ENCODE data around the gene NOTCH2. TPM values are rescaled to one million over a fixed set of nuclear protein-coding genes. Genes with fewer than 3 reads are reported as not detected.

The NOTCH2 gene
- total and polyA plus RNA-seq, 2 experiments from 2014 or later, result 42.2 to 85.8 TPM

DNA sequence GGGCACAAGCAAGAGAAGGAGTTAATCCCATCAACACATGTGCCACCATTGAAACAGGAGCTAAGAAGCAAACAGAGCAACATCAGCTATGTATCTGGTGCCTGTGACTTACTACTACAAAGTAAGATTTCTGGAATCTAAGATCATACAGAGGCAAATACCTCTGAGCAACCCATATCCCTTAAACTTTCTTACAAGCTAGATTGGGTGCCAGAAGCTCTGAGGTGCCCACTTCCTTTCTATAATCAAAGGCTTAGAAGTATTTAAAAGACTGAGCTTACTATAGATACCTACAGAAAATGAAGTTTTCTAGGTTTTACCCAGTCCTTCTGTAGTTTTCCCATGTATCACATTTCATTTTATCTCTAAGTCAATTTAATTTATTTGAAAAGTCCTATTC, 128.8 kb downstream of the NOTCH2 start:
- no peaks in the 10 kb centered on the region for H3K9me3 ChIP-seq (ENCODE audit: low read depth)
- no peak overlapping the region for H3K27ac ChIP-seq
- no peaks in the 10 kb centered on the region for H3K36me3 ChIP-seq (replicated peaks; ENCODE audit: insufficient read depth, low read depth)
- TF ChIP-seq CTCF (IDR thresholded peaks at IDR 0.05; ENCODE audit: poor library complexity) (no peak), EZH2phosphoT487 (IDR thresholded peaks at IDR 0.05; ENCODE audit: low read depth, severe bottlenecking, unreplicated experiment) (no peak), EZH2 (IDR thresholded peaks at IDR 0.05; ENCODE audit: borderline replicate concordance) (no peak)
- H2AFZ ChIP-seq, result no peak overlapping the region
- no peak overlapping the region for H3K4me3 ChIP-seq
- peaks cover 7% of the 10 kb centered on the region for H3K79me2 ChIP-seq
- no peaks in the 10 kb centered on the region for H3K27me3 ChIP-seq
- H3K4me2 ChIP-seq, result no peak overlapping the region
- no peaks in the 10 kb centered on the region for H4K20me1 ChIP-seq (ENCODE audit: insufficient read depth, poor library complexity, severe bottlenecking)
- H3K4me1 ChIP-seq (ENCODE audit: insufficient read depth), result no peaks in the 10 kb centered on the region
- no peak for DNase-seq (ENCODE audit: low spot score)
- no peaks in the 10 kb centered on the region for H3K9me2 ChIP-seq (replicated peaks; ENCODE audit: insufficient read depth)

- H3K27ac ChIP-seq, result no peak overlapping the region
- peaks cover 6% of the 10 kb centered on the region for H3K9me3 ChIP-seq (ENCODE audit: low read depth)
- no peaks in the 10 kb centered on the region for H3K9me2 ChIP-seq (replicated peaks; ENCODE audit: insufficient read depth)
- DNase-seq (ENCODE audit: low spot score), result no peak
- no peak overlapping the region for H3K4me3 ChIP-seq
- H3K27me3 ChIP-seq, result no peaks in the 10 kb centered on the region
- H3K79me2 ChIP-seq, result no peaks in the 10 kb centered on the region
- H2AFZ ChIP-seq, result no peak overlapping the region
- H4K20me1 ChIP-seq (ENCODE audit: insufficient read depth, poor library complexity, severe bottlenecking), result no peaks in the 10 kb centered on the region
- TF ChIP-seq EZH2phosphoT487 (IDR thresholded peaks at IDR 0.05; ENCODE audit: low read depth, severe bottlenecking, unreplicated experiment) (no peak), EZH2 (IDR thresholded peaks at IDR 0.05; ENCODE audit: borderline replicate concordance) (no peak), CTCF (IDR thresholded peaks at IDR 0.05; ENCODE audit: poor library complexity) (no peak)
- no peak overlapping the region for H3K4me2 ChIP-seq
- no peaks in the 10 kb centered on the region for H3K4me1 ChIP-seq (ENCODE audit: insufficient read depth)
- 97% methylated on average over 5 of the region's 5 CpGs for WGBS (ENCODE audit: low lambda C conversion rate, missing lambda C conversion rate)
- peaks cover 13% of the 10 kb centered on the region for H3K36me3 ChIP-seq (replicated peaks; ENCODE audit: insufficient read depth, low read depth)
Observed at GRCh38 chr1:119937198-119937597, 132.3 kb downstream of the NOTCH2 start.

DNA sequence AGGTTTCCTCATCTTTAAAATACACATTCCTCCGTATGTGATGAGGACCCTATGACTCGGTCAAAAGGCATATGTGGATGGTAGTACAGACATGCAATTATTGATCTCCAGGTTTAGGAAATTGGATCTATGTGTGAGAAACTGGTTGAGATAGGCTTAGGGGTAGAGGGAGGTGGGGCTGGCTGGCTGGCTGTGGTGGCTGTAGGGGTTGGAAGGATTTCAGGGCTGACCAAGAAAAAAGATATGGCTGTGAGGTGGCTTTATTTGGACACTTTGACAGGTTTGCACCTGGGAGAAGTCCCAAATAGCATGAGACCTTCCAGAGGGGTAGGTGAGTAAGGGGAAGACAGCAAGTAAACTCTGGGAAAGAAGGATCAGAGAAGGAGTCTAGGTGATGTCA, 133.5 kb downstream of the NOTCH2 start:
- H3K27me3 ChIP-seq, result no peaks in the 10 kb centered on the region
- no peak overlapping the region for H2AFZ ChIP-seq
- peaks cover 13% of the 10 kb centered on the region for H3K36me3 ChIP-seq (replicated peaks; ENCODE audit: insufficient read depth, low read depth)
- H3K9me3 ChIP-seq (ENCODE audit: low read depth), result peaks cover 6% of the 10 kb centered on the region
- no peaks in the 10 kb centered on the region for H4K20me1 ChIP-seq (ENCODE audit: insufficient read depth, poor library complexity, severe bottlenecking)
- no peak overlapping the region for H3K4me3 ChIP-seq
- H3K79me2 ChIP-seq, result no peaks in the 10 kb centered on the region
- TF ChIP-seq CTCF (IDR thresholded peaks at IDR 0.05; ENCODE audit: poor library complexity) (no peak), EZH2phosphoT487 (IDR thresholded peaks at IDR 0.05; ENCODE audit: low read depth, severe bottlenecking, unreplicated experiment) (no peak), EZH2 (IDR thresholded peaks at IDR 0.05; ENCODE audit: borderline replicate concordance) (no peak)
- WGBS (ENCODE audit: low lambda C conversion rate, missing lambda C conversion rate), result 89% methylated on average over 2 of the region's 2 CpGs
- H3K9me2 ChIP-seq (replicated peaks; ENCODE audit: insufficient read depth), result no peaks in the 10 kb centered on the region
- no peak overlapping the region for H3K27ac ChIP-seq
- no peaks in the 10 kb centered on the region for H3K4me1 ChIP-seq (ENCODE audit: insufficient read depth)
- no peak for DNase-seq (ENCODE audit: low spot score)
- no peak overlapping the region for H3K4me2 ChIP-seq

DNA sequence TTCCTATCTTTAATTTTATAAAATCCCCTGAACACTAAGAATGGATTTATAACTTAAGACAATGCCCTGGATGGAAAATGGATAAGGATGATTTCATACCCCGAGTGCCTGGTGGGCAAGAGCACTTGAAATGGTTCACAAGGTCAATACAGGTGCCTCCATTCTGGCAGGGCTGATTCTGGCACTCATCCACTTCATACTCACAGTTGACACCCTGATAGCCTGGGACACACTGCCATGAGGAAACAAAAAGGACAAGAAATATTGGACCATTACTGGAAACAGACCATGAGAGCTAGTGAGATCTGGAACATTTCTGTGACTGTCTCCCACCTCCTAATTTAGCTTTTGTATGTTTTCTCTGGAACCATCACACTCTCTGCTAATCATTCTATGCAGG, 134.1 kb downstream of the NOTCH2 start:
- H3K9me3 ChIP-seq (ENCODE audit: low read depth), result peaks cover 6% of the 10 kb centered on the region
- H3K4me1 ChIP-seq (ENCODE audit: insufficient read depth), result no peaks in the 10 kb centered on the region
- no peaks in the 10 kb centered on the region for H3K9me2 ChIP-seq (replicated peaks; ENCODE audit: insufficient read depth)
- H4K20me1 ChIP-seq (ENCODE audit: insufficient read depth, poor library complexity, severe bottlenecking), result no peaks in the 10 kb centered on the region
- no peak overlapping the region for H3K4me3 ChIP-seq
- no peaks in the 10 kb centered on the region for H3K79me2 ChIP-seq
- H2AFZ ChIP-seq, result no peak overlapping the region
- no peak for DNase-seq (ENCODE audit: low spot score)
- H3K4me2 ChIP-seq, result no peak overlapping the region
- H3K27me3 ChIP-seq, result no peaks in the 10 kb centered on the region
- TF ChIP-seq EZH2 (IDR thresholded peaks at IDR 0.05; ENCODE audit: borderline replicate concordance) (no peak), EZH2phosphoT487 (IDR thresholded peaks at IDR 0.05; ENCODE audit: low read depth, severe bottlenecking, unreplicated experiment) (no peak), CTCF (IDR thresholded peaks at IDR 0.05; ENCODE audit: poor library complexity) (no peak)
- no peak overlapping the region for H3K27ac ChIP-seq
- WGBS (ENCODE audit: low lambda C conversion rate, missing lambda C conversion rate), result 95% methylated on average over 1 of the region's 1 CpG
- peaks cover 13% of the 10 kb centered on the region for H3K36me3 ChIP-seq (replicated peaks; ENCODE audit: insufficient read depth, low read depth)

Measured in hepatocyte (in vitro differentiated cells).